GM12878 (cell line): ENCODE measurements around the gene TBX5. TPM values are rescaled to one million over a fixed set of nuclear protein-coding genes. Genes with fewer than 3 reads are reported as not detected.

Source experiments
- ATAC-seq: fragments of 200-7000 bp; cut with Tn5 transposase; 3 replicates; pipeline ENCODE4 v1.9.1; 2020; ENCODE audit warnings: mild to moderate bottlenecking, moderate library complexity
- BruUV-seq: library from RNA; stranded (reverse); fragments of 400-500 nt; replicated peaks from 2 replicates; lab custom pipeline; 2021; lab: Mats Ljungman, UMichigan
- CTCF ChIA-PET: fragments of 300-600 bp; sonication (Branson Sonifier 250); formaldehyde crosslinking; extraction: SDS; loops from one replicate; lab custom pipeline; 2021; ENCODE audit warnings: inconsistent platforms; lab: Yijun Ruan, JAX
- POLR2A ChIA-PET: fragments of 350-600 bp; formaldehyde crosslinking; extraction: SDS; loops from one replicate; lab custom pipeline; 2021; ENCODE audit warnings: inconsistent platforms; lab: Charles Lee
- RAD21 ChIA-PET: fragments of 300-600 bp; sonication (Branson Sonifier 250); formaldehyde crosslinking; loops from one replicate; lab custom pipeline; 2023; ENCODE audit warnings: antibody characterized with exemption; ENCODE audit not compliant: unreplicated experiment; lab: Charles Lee
- SMC1A ChIA-PET: fragments of 300-600 bp; sonication (Branson Sonifier 250); formaldehyde crosslinking; loops from one replicate; lab custom pipeline; 2023; ENCODE audit not compliant: unreplicated experiment, uncharacterized antibody; lab: Charles Lee
- DNase-seq: peaks from one replicate; pipeline ENCODE4 v3.0.0-alpha.2; 2011; ENCODE audit warnings: low read depth, low spot score
- FAIRE-seq: peaks from 3 replicates; lab custom pipeline; 2011; peaks lifted over from hg19 to GRCh38; lab: Jason Lieb, UNC
- H2AFZ ChIP-seq: 2 replicates; pipeline ENCODE4 v1.6.0; 2011; ENCODE audit warnings: low read depth, low read length, control low read depth; ENCODE audit not compliant: control insufficient read depth
- H3K27ac ChIP-seq: 2 replicates; pipeline ENCODE4 v1.5.1; 2011; ENCODE audit warnings: control low read depth; ENCODE audit not compliant: control insufficient read depth, insufficient read depth
- H3K27me3 ChIP-seq, 2 experiments: replicated peaks in 1 of 2; 2 replicates each; pipeline versions ENCODE4 v1.6.0 to v1.6.1; 2011; ENCODE audit warnings: low read length in 1 of 2; ENCODE audit not compliant: control insufficient read depth in 2 of 2, insufficient read depth in 2 of 2
- H3K36me3 ChIP-seq, 2 experiments: 2 replicates each; pipeline ENCODE4 v1.5.1; 2011; ENCODE audit warnings: low read length in 1 of 2; ENCODE audit not compliant: control insufficient read depth in 2 of 2, insufficient read depth in 2 of 2
- H3K4me1 ChIP-seq: 2 replicates; pipeline ENCODE4 v1.6.1; 2011; ENCODE audit warnings: mild to moderate bottlenecking, low read length, moderate library complexity, mixed read lengths; ENCODE audit not compliant: control insufficient read depth, insufficient read depth
- H3K4me2 ChIP-seq: 2 replicates; pipeline ENCODE4 v1.6.0; 2011; ENCODE audit warnings: control low read depth; ENCODE audit not compliant: control insufficient read depth, insufficient read depth
- H3K4me3 ChIP-seq: fragments of 200-600 bp; sonication (generic); 2 replicates; pipeline ENCODE4 v1.5.1; 2016
- H3K79me2 ChIP-seq: 2 replicates; pipeline ENCODE4 v1.6.0; 2011; ENCODE audit warnings: low read length; ENCODE audit not compliant: control insufficient read depth, insufficient read depth
- H3K9ac ChIP-seq: 2 replicates; pipeline ENCODE4 v1.8.0; 2011; ENCODE audit warnings: low read length, control low read depth, mixed read lengths; ENCODE audit not compliant: control insufficient read depth, insufficient read depth
- H3K9me3 ChIP-seq: replicated peaks from 3 replicates; pipeline ENCODE4 v1.5.1; 2011; ENCODE audit warnings: mild to moderate bottlenecking, low read length; ENCODE audit not compliant: control insufficient read depth, insufficient read depth
- H4K20me1 ChIP-seq: 2 replicates; pipeline ENCODE4 v1.6.0; 2011; ENCODE audit not compliant: control insufficient read depth, insufficient read depth
- ATF7 ChIP-seq: fragments of 450-650 bp; IDR thresholded peaks from 2 replicates; pipeline ENCODE4 v1.6.1; 2016; ENCODE audit warnings: low read depth, mild to moderate bottlenecking
- CTCF ChIP-seq, 3 experiments: IDR thresholded peaks in 2 of 3; conservative IDR thresholded peaks in 1 of 3; 2 replicates each; pipeline ENCODE4 v1.5.1; 2011; ENCODE audit warnings: low read depth in 3 of 3, low read length in 3 of 3, mild to moderate bottlenecking in 3 of 3, control low read depth in 2 of 3, moderate library complexity in 2 of 3, inconsistent platforms in 1 of 3, mixed read lengths in 1 of 3; ENCODE audit not compliant: control insufficient read depth in 2 of 3, insufficient read depth in 1 of 3; ENCODE audit errors: extremely low read depth in 1 of 3
- IRF5 ChIP-seq: fragments of 450-650 bp; IDR thresholded peaks from 2 replicates; pipeline ENCODE4 v1.6.1; 2017; ENCODE audit warnings: borderline replicate concordance
- MTA3 ChIP-seq: IDR thresholded peaks from 2 replicates; pipeline ENCODE4 v1.6.1; 2012; ENCODE audit warnings: low read length, inconsistent platforms, borderline replicate concordance
- NR2C2 ChIP-seq: IDR thresholded peaks from 2 replicates; pipeline ENCODE4 v1.6.1; 2011; ENCODE audit warnings: borderline replicate concordance, low read depth; ENCODE audit not compliant: control insufficient read depth, insufficient read length
- NRF1 ChIP-seq: conservative IDR thresholded peaks from 2 replicates; pipeline ENCODE4 v1.6.1; 2011; ENCODE audit warnings: mild to moderate bottlenecking, low read depth, low read length, improper control_type of control experiment
- PRDM15 ChIP-seq: fragments of 450-650 bp; formaldehyde crosslinking; IDR thresholded peaks from 2 replicates; pipeline ENCODE4 v1.4.0; 2020; ENCODE audit warnings: mild to moderate bottlenecking, moderate library complexity
- SP1 ChIP-seq: IDR thresholded peaks from one replicate; pipeline ENCODE4 v1.6.1; 2011; ENCODE audit warnings: low read depth, low read length
- STAT3 ChIP-seq: IDR thresholded peaks from 2 replicates; pipeline ENCODE4 v1.6.1; 2011; ENCODE audit warnings: low read depth, low read length, improper control_type of control experiment
- TBL1XR1 ChIP-seq: IDR thresholded peaks from 2 replicates; pipeline ENCODE4 v1.6.1; 2012; ENCODE audit warnings: low read depth, low read length, improper control_type of control experiment
- TCF7 ChIP-seq: IDR thresholded peaks from 2 replicates; pipeline ENCODE4 v1.6.1; 2014; ENCODE audit warnings: antibody characterized with exemption, borderline replicate concordance
- ZBTB40 ChIP-seq: fragments of 450-650 bp; IDR thresholded peaks from 2 replicates; pipeline ENCODE4 v1.6.1; 2016; ENCODE audit warnings: mild to moderate bottlenecking, moderate library complexity, borderline replicate concordance
- ZNF207 ChIP-seq: fragments of 450-650 bp; IDR thresholded peaks from 2 replicates; pipeline ENCODE4 v1.6.1; 2014; ENCODE audit warnings: antibody characterized with exemption, mild to moderate bottlenecking, borderline replicate concordance
- ZNF384 ChIP-seq: IDR thresholded peaks from 2 replicates; pipeline ENCODE4 v1.6.1; 2012; ENCODE audit warnings: low read depth, mild to moderate bottlenecking, low read length, improper control_type of control experiment, borderline replicate concordance
- WGBS: methylation state at CpG from one replicate; pipeline ENCODE4 v1.1.6; 2016; ENCODE audit warnings: low lambda C conversion rate; ENCODE audit not compliant: insufficient replicate concordance, insufficient coverage; ENCODE audit errors: missing lambda C conversion rate; 5-methylcytosine and 5-hydroxymethylcytosine counted together
- in situ Hi-C: fragments of 300-500 bp; cut with MboI; formaldehyde crosslinking; loops from 9 replicates; pipeline ENCODE4 v1.14.3; 2018; ENCODE audit warnings: mixed read lengths
- intact Hi-C: fragments of 100-400 bp; cut with micrococcal nuclease; formaldehyde crosslinking; loops from one replicate; pipeline ENCODE4 v1.14.2; 2022; ENCODE audit not compliant: unreplicated experiment
- polyA plus RNA-seq, 11 experiments: library from polyadenylated mRNA; depleted of rRNA in 4 of 11; unstranded in 6 of 11; stranded (reverse) in 5 of 11; fragments of >200 nt; fragmentation: Nextera tagmentation in 4 of 11; fragmentation: Illumina TruSeq in 1 of 11; extraction: Ambion mirVana in 4 of 11; extraction: Trizol in 1 of 11; gene quantifications; 1 replicate in 1 of 11; 2 replicates in 10 of 11; pipeline versions ENCODE4 v1.2.1 to v1.2.3, GENCODE V29; 2011 to 2016; ENCODE audit warnings: inconsistent platforms in 2 of 11, missing spikeins in 2 of 11, low read depth in 1 of 11
- total RNA-seq, 4 experiments: library from RNA; depleted of rRNA in 3 of 4; stranded (reverse); fragments of >200 nt in 3 of 4; fragmentation: Illumina TruSeq in 1 of 4; extraction: Trizol in 1 of 4; gene quantifications; 2 replicates each; pipeline versions ENCODE4 v1.2.1 to v1.2.3, GENCODE V29; 2013 to 2021

TBX5 gene
- total and polyA plus RNA-seq, 10 of the 15 experiments (the other 5 are each of a cell fraction or from before 2014, with no cell fraction given), result 0.04 TPM; not detected in 9

- no peak for DNase-seq
- Histone ChIP-seq H3K4me2 (no peak overlapping the region), H4K20me1 (no peaks in the 10 kb centered on the region), H3K27me3 (no peaks in the 10 kb centered on the region), H2AFZ (no peak overlapping the region), H3K9me3 (no peaks in the 10 kb centered on the region; the same call in 2 of the 3 replicates), H3K4me3 (no peak overlapping the region), H3K27ac (no peak overlapping the region), H3K36me3 (no peaks in the 10 kb centered on the region), H3K9ac (no peak overlapping the region), H3K4me1 (no peaks in the 10 kb centered on the region), H3K79me2 (no peaks in the 10 kb centered on the region)
- no TSS peak for BruUV-seq
- in situ Hi-C loops (no loop called here), intact Hi-C loops (no loop called here)
- SMC1A ChIA-PET, result no interaction called here
- RAD21 ChIA-PET, result no interaction called here
- POLR2A ChIA-PET, result no interaction called here
- FAIRE-seq, result no peak
- WGBS, result 50% methylated on average over 1 of the region's 1 CpG
- CTCF ChIA-PET, result no interaction called here
- no peak for ATAC-seq
- TF ChIP-seq ZNF384 (no peak), STAT3 (no peak), NR2C2 (no peak), NRF1 (no peak), ATF7 (no peak), TCF7 (no peak), ZBTB40 (no peak), ZNF207 (no peak), PRDM15 (CRISPR knock-in tag) (no peak), TBL1XR1 (no peak), CTCF (IDR thresholded peaks at IDR 0.05 in 2 of 3, conservative IDR thresholded peaks at IDR 0.05 in 1 of 3; ENCODE audit: control insufficient read depth in 2 of 3, extremely low read depth in 1 of 3, insufficient read depth in 1 of 3, low read depth in 3 of 3, low read length in 3 of 3) (no peak), MTA3 (no peak), IRF5 (no peak), SP1 (no peak)
Measured at GRCh38 chr12:114321524-114321923, 84.4 kb downstream of the TBX5 start.
